UCSD-AML1 (cell line): ENCODE measurements around the gene SNAI3.
A peak's percentile ranks its signal among the peaks of the same experiment; 100 is the strongest.

Source experiments
- DNase-seq: peaks from one replicate; lab custom pipeline; 2025; ENCODE audit not compliant: unreplicated experiment; lab: John Stamatoyannopoulos, UW

SNAI3 gene

GRCh38 chr16:88636488-88637265, 49.6 kb downstream of the SNAI3 start:
- no peak for DNase-seq

GRCh38 chr16:88635671-88636319, 50.5 kb downstream of the SNAI3 start:
- no peak for DNase-seq

GRCh38 chr16:88634994-88635670, 51.2 kb downstream of the SNAI3 start:
- no peak for DNase-seq

- DNase-seq: no peak
These were observed 51.9 kb downstream of the SNAI3 start for GRCh38 chr16:88634141-88634993.

GRCh38 chr16:88633684-88634140, 52.6 kb downstream of the SNAI3 start:
- DNase-seq: no peak

- no peak for DNase-seq
These were observed 53.7 kb downstream of the SNAI3 start for GRCh38 chr16:88632587-88632930.

- DNase-seq: no peak
These were observed 54.3 kb downstream of the SNAI3 start for GRCh38 chr16:88631920-88632586.

- no peak for DNase-seq
These were observed 54.9 kb downstream of the SNAI3 start for GRCh38 chr16:88631384-88631783.

GRCh38 chr16:88630941-88631340, 55.4 kb downstream of the SNAI3 start:
- DNase-seq: no peak

GRCh38 chr16:88630433-88630832, 55.9 kb downstream of the SNAI3 start:
- DNase-seq: no peak

GRCh38 chr16:88629835-88630234, 56.5 kb downstream of the SNAI3 start:
- no peak for DNase-seq

GRCh38 chr16:88628512-88628974, 57.8 kb downstream of the SNAI3 start:
- DNase-seq: peak; percentile 46
